Limb (tissue), 2 donors: Measurements from ENCODE around the gene ETV2.
"Not testable (repeated sequence)": the region's sequence is repeated elsewhere in the genome, so short reads cannot be mapped to it uniquely, and the experiment has no call there.

Experiments used
- DNase-seq, 2 donors: peaks; one replicate each; pipeline ENCODE4 v3.0.0-alpha.2; 2016; ENCODE audit errors: extremely low spot score in 2 of 2

Gene ETV2, protein sequence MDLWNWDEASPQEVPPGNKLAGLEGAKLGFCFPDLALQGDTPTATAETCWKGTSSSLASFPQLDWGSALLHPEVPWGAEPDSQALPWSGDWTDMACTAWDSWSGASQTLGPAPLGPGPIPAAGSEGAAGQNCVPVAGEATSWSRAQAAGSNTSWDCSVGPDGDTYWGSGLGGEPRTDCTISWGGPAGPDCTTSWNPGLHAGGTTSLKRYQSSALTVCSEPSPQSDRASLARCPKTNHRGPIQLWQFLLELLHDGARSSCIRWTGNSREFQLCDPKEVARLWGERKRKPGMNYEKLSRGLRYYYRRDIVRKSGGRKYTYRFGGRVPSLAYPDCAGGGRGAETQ

DNA sequence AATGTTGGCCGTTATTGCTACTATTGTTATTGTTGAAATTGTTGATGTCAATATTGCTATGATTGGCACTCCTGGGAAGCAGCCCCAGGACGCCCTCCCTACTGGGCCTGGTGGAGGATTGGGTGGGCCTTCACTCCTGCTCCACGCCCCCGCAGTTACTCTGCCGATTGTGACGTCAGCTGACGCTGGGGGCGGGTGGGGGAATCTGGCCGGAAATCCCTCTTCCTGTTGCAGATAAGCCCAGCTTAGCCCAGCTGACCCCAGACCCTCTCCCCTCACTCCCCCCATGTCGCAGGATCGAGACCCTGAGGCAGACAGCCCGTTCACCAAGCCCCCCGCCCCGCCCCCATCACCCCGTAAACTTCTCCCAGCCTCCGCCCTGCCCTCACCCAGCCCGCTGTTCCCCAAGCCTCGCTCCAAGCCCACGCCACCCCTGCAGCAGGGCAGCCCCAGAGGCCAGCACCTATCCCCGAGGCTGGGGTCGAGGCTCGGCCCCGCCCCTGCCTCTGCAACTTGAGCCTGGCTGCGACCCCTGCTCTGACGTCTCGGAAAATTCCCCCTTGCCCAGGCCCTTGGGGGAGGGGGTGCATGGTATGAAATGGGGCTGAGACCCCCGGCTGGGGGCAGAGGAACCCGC, at the start of gene ETV2:
Gene ETV2 (plus strand): TSS at position 231 of the 637 bp plus-strand sequence. CDS start 716 bp downstream, outside the sequence.
- peak; percentile 8 to 71 for DNase-seq

DNA sequence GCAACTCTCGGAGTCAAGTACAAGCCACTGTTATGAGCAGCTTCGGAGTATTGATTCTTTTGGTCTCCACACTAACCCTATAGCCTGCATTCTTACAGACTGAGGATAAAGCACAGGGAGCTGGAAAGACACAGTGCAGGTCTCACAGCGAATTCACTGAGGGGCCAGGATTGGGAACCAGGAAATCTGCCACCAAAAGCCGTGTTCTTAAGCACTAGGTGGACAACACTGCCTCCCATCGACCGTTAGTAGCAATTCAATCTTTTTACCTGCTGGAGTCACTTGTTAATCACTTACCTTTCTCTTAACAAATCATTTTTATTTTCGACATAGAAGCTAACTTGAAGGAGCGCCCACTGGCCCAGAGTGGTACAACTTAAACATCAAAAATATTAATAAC, 49.3 kb upstream of the ETV2 start:
- peak in 1 of 2 donors; percentile 30 for DNase-seq

DNA sequence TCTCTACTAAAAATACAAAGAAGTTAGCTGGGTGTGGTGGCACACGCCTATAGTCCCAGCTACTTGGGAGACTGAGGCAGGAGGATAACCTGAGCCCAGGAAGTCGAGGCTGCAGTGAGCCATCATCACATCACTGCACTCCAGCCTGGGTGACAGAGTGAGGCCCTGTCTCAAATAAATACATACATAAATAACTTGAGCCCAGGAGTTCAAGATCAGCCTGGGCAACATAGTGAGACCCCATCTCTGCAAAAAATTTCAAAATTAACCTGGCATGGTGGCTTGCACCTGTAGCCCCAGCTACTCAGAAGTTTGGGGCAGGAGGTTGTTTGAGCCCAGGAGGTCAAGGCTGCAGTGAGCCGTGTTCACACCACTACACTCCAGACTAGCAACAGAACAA, 46.5 kb upstream of the ETV2 start:
- not testable (repeated sequence) for DNase-seq

DNA sequence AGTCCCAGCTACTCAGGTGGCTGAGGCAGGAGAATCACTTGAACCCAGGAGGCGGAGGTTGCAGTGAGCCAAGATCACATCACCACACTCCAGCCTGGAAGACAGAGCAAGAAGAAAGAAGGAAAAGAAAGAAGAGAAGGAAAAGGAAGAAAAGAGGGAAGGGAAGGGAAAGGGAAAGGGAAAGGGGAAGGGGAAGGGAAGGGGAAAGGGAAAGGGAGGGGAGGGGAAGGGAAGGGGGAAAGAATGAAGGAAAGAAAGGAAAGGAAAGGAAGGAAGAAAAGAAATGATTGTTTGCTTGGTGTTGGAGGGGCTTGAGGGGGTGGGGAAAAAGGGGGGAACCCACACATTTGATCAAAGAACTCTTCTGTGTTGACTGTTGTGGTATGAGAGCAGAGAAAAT, 45.6 kb upstream of the ETV2 start:
- DNase-seq = no peak

- no peak for DNase-seq
Measured at GRCh38 chr19:35596366-35596999, 45.1 kb upstream of the ETV2 start.

GRCh38 chr19:35601971-35602370, 39.6 kb upstream of the ETV2 start:
- DNase-seq = no peak

DNA sequence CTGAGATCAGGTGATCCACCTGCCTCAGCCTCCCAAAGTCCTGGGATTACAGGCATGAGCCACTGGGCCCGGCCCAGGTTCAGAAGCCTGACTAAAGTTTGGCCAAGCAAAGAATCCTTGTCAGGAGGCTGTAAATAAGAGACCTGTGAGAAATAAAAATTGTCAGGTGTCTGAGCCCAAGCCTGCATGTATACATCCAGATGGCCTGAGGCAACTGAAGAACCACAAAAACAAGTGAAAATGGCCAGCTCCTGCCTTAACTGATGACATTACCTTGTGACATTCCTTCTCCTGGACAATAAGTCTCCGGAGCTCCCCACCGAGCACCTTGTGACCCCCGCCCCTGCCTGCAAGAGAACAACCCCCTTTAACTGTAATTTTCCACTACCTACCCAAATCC, 37.1 kb upstream of the ETV2 start:
- DNase-seq = not testable (repeated sequence)

GRCh38 chr19:35607170-35607569, 34.4 kb upstream of the ETV2 start:
- DNase-seq = not testable (repeated sequence)

GRCh38 chr19:35607661-35608060, 33.9 kb upstream of the ETV2 start:
- no peak for DNase-seq

DNA sequence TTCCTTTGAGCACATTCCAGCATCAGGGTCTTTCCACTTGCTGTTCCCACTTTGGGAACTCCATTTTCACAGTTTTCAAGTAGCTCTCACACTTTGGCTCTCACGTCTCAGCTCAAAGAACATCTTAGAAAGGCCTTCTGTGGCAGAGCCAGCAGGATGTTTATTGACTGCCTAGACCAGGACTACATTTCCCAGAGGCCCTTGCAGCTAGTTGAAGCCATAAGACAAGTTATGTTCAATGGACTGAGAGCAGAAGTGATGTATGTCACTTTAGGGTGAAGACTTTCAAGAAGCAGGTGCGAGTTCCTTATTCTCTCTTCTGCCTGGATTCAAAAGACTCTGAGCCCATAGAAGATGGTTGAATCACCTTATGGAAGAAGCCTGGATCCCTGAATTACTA, 33.3 kb upstream of the ETV2 start:
- no peak for DNase-seq

DNA sequence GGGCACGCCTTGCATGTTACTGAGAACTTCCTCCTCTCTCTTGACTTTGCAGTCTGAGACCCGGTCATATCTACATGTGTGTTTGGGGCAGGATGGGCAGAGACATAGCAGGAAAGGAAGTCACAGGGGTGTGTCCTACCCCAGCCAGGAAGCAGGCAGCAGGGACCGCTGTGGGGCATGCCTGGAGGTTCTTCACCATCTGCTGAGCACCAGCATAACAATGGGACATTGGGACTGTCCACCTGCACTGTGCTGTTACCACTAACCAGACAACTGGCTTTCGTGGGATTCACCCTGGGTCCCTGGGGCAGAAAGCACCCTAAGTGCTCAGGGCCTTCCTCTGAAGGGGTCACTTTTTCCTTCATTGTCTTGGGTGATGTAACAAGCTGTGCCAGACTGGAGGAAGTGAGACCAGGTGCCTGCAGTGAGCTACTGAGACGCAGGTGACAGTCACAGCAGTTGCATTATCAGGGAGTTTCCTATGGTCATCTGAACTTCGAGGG, 31.6 kb upstream of the ETV2 start:
- no peak for DNase-seq

DNA sequence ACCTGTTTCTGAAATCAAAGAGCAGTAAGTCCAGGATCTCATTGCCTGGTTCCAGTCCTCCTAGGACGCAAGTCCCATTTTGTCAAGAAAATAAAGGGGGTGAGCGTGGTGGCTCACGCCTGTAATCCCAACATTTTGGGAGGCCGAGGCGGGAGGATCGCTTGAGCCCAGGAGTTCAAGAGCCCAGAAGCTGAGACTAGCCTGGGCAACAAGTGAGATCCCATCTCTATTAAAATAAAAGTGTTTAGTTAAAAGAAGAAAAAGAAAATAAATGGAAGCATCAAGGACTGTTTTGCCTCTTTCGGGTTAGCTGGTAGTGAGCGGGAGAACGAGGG, 29.4 kb upstream of the ETV2 start:
- DNase-seq = no peak

DNA sequence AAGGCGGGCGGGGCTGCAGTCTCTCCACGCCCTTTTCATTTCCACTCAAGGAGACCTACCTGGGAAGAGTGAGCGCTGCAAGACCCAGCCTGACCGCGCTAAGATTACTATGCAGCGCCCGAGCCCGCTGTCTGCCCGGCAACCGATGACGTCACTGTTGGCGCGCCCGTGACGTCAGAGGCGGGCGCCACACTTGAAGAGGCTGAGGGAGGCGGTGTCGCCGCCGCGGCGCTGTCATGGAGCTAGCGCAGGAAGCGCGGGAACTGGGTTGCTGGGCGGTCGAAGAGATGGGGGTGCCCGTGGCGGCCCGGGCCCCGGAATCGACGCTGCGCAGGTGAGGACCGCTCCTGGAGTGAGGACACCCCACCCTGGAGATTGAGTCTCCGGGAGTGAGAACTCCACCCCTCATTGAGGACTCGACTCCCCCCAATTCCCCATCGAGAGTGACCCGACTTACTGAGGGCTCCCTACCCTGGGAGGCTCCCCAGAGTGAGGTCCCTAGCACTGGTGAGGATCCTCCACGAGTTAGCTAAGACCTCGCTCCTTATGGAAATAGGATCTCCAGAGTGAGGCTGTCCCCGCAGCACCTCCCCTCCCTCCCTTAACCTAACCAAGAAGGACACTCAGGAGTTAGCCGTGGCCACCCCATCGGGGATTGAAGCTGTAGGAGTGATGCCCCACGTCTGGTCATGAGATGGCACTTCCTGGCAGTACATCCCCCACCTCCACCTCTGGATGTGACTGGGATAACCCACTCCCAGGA, 28.8 kb upstream of the ETV2 start, which contains the start of gene HAUS5:
Gene HAUS5 (plus strand): TSS at position 177 of the 763 bp plus-strand sequence. CDS start 60 bp downstream, at position 237.
- peak; percentile 93 to 98 for DNase-seq

GRCh38 chr19:35613574-35613973, 28.0 kb upstream of the ETV2 start:
- no peak for DNase-seq

GRCh38 chr19:35615036-35615435, 26.5 kb upstream of the ETV2 start:
- no peak for DNase-seq

DNA sequence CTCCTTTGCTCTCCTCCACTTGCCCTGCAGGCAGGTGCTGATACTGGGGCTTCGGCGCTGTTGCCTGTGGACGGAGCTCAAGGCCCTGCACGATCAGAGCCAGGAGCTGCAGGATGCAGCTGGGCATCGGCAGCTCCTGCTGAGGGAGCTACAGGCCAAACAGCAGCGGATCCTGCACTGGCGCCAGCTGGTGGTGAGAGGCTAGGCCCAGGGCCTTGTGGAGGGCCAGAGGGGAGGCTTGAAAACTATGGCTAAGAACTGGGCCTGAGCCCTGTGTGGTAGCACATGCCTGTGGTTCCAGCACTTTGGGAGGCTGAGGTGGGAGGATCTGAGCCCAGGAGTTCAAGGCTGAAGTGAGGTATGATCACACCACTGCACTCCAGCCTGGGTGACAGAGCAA, 22.7 kb upstream of the ETV2 start:
- no peak for DNase-seq

- DNase-seq = no peak
Measured at GRCh38 chr19:35619290-35619923, 22.1 kb upstream of the ETV2 start.

GRCh38 chr19:35620001-35620400, 21.5 kb upstream of the ETV2 start:
- no peak for DNase-seq

DNA sequence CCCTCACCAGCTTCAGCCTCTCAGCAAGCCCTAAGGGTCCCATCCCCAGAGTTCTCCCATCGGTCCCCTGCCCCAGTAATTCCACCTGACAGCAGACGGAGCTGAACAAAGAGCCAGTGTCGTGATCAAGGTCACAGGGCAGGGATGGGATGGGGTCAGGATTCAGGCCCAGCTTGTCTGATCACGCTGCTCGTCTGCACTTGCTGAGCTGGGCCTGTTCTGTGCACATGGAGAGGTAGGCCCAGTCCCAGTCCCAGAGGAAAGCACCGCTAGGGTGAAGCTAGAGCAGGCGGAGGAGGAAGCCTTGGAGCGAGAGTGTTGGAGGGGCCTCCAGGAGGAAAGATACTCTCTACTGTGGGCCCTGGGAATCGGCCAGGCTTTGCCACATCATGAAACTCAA, 19.8 kb upstream of the ETV2 start:
- DNase-seq = no peak

- DNase-seq = no peak
Measured at GRCh38 chr19:35622750-35623149, 18.8 kb upstream of the ETV2 start.

DNA sequence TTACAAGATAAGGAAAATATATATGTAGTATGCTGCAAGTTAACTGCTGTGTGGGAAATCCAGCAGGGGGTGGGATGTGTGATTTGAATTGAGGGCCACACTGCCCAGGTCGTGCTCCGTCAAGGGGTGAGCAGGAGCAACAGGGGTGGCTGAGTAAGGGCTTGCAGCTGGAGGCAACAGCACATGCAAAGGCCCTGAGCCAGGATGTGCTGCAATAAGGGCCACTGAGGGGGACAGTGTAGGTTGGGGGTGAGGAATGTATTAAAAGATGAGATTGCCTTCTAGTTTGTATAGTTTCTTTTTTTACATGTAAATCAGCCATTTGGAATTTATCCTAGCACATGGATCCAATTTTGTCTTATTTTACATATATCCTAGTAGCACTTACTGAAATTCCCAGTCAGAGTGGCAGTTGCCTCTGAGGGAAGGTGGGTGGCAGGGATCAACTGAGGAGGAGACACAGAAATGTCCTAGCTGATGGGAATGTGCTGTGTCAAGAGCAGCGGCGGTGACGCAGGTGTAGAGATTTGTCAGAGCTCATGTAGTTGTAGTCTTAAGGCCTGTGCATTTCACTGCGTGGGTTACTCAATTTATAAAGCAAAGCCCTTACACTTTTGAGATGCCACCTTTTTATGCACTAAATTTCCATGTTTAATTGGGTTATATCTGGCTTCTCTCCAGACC, 18.1 kb upstream of the ETV2 start:
- DNase-seq = no peak
